HG02852 (cell line): ENCODE data around the gene TDO2.
"Not testable (repeated sequence)": the region's sequence is repeated elsewhere in the genome, so short reads cannot be mapped to it uniquely, and the experiment has no call there.

Experiments used
- ATAC-seq: cut with Tn5 transposase; IDR thresholded peaks from one replicate; pipeline ENCODE4 v1.9.1; 2021; ENCODE audit warnings: mild to moderate bottlenecking, moderate library complexity; ENCODE audit not compliant: unreplicated experiment

TDO2 gene

DNA sequence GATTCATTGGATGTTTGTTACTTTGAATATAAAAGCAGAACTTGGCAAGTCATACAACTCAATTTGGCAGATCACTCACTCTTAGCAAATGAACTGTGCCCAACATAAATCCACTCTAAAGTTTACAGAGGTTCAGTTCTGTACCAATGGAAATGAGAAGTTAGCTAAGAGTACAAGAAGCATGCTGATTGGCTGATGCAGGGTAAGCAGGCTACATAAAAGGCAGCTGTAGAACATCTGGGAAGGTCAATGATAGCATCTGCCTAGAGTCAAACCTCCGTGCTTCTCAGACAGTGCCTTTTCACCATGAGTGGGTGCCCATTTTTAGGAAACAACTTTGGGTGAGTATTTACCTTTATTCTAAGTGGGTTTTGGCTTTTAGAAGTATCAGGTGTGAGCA, at the start of gene TDO2:
TDO2 (plus strand) TSS at position 244 of the 400 bp plus-strand sequence; CDS start at position 307, 63 bp downstream.
- no peak for ATAC-seq

GRCh38 chr4:155854582-155855226, 48.8 kb upstream of the TDO2 start:
- ATAC-seq, result no peak

DNA sequence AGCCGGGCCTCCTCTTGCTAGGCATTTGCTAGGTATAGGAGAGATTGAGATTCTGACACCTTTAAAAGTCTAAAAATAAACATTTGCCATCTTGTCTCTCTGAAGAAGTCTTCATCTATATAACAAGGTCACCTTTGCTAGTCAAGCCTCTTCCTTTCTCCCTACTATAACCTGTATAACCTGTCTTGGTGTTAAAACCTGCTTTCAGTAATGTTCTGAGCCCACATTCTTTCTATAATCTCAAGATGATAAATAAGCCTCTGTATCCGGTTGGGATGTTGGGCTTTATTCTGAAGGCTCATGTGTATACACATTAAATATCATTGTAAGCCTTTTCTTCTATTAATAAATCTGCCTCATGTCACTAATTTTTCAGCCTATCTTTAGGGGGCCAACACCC, 47.6 kb upstream of the TDO2 start:
- no peak for ATAC-seq

DNA sequence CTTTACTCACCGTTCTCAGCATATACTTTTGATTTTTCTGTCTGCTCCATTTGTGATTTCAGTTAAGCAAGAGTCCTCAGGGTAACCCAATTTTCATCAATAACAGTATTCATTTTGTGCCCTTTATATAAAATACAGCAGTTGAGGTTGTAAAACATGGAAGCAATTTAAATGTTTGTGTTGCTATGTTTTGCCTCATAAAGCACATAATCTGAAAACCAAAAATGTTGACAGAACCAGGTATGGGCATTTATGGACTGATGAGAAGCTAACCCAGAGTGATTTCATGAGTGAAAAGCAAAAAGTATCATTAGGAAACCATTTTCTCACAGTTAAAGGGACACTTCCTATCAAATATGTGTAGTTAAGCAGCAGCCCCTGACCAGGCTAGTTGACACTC, 37.3 kb upstream of the TDO2 start, which contains the start of gene ASIC5:
ASIC5 (minus strand) TSS at position 101 of the 400 bp plus-strand sequence; CDS start at position 50, 51 bp downstream.
- ATAC-seq, result no peak

GRCh38 chr4:155875878-155876277, 27.6 kb upstream of the TDO2 start:
- ATAC-seq, result no peak

DNA sequence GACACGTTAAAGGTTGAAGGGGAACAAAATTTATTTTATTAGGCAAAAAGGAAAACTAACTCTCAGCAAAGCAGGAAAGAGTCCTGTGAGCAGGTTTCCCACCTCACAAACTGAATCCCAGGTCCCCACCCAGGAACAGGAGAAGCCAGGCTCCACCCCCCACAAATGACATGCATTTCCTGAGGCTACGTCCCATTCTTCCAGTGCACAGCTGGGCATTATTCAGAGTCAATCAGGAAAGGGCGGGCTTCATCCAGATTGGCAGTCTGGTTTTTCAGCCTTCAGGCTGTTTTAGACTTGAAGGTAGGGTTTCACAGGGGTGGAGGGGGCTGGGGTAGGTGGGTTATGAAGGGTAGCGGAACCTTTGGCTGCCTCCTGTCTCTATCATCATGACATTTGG, 25.5 kb upstream of the TDO2 start:
- no peak for ATAC-seq

GRCh38 chr4:155878611-155879010, 24.9 kb upstream of the TDO2 start:
- no peak for ATAC-seq

- no peak for ATAC-seq
Observed at GRCh38 chr4:155879767-155880166, 23.7 kb upstream of the TDO2 start.

GRCh38 chr4:155881555-155881954, 21.9 kb upstream of the TDO2 start:
- ATAC-seq, result peak; percentile 68

- ATAC-seq, result no peak
Observed at GRCh38 chr4:155883895-155884294, 19.6 kb upstream of the TDO2 start.

DNA sequence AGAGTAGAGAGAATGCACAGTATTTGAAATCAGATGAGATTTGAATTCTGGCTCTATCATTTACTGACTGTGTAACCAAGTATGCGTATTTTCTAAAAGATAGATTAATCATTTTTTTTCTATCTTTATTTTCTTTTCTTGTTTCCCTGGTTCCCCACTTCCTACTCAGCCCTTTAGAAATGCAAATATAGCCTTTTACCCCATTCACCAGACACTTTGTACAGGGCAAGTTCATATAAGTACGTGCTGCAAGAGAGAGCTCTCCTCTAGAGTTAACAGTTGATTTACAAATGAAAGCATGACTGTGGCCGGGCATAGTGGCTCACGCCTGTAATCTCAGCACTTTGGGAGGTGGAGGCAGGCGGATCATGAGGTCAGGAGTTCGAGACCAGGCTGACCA, 17.8 kb upstream of the TDO2 start:
- ATAC-seq, result no peak

- no peak for ATAC-seq
Observed at GRCh38 chr4:155887045-155887444, 16.5 kb upstream of the TDO2 start.

GRCh38 chr4:155887847-155888570, 15.5 kb upstream of the TDO2 start:
- ATAC-seq, result no peak

DNA sequence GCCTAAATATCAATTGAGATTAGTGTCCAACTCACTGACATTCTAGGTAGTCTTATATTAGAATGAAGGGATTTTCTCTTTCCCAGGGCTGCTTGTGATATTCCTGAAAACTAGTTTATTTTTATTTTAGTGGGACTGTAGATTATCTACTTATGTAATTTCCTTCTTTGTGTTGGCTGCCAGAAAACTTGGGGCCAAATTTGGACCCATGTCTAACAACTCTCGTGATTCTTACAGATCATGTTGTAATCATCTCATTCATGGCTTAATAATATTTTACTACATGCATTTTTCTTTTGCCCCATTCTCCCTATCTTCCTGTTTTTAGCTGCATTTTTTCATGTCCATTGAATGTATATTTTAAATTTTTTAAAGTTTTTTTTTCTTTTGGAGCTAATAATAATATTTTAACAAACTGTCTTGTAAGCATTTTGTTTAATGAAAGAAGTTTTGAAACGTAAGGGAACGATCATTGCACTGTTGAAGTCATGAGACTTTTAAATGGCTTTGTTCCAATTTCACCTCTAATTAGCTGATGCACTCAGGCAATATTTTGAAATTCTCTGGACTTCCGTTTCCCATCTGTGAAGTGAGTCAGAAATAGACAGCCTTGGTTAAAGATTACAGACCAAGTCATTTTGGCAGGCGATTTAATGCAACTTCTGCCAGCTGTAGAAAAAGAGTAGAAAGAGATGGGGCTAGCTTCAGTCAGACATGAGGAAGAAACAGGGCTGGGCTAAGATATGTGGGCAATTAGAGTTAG, 14.3 kb upstream of the TDO2 start:
- ATAC-seq, result peak; percentile 80

DNA sequence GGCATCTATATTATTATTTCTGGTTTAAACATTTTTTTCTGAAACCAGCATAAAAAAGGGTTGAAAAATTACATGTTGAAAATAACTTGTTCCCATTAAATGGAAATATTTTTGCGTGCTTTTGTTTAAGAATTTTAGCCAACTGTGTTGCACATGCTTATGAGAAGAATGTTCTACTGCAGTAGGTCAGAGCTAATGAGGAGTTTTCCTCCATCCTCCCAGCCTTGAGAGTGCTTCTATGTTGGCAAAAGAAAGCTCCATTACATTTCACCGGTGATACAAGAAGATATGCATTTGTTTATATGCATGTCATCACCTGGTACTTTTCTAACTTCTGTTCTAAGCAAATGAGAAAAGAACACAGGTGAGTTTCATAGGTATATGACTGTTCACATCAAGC, 13.6 kb upstream of the TDO2 start:
- no peak for ATAC-seq

DNA sequence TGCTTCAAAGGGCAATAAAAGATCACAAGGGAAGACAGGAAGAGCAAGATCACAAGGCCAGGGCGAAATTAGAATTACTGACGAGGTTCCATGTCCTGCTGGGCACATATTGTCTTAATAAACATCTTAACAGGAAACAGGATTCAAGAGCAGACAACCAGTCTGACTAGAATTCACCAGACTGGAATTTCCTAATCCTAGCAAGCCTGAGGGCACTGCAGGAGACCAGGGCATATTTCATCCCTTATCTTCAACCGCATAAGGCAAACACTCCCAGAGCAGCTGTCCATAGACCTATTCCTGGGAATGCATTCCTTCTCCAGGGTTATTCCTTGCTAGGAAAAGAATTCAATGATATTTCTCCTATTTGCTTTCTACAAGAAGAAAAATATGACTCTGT, 12.4 kb upstream of the TDO2 start:
- ATAC-seq, result no peak

DNA sequence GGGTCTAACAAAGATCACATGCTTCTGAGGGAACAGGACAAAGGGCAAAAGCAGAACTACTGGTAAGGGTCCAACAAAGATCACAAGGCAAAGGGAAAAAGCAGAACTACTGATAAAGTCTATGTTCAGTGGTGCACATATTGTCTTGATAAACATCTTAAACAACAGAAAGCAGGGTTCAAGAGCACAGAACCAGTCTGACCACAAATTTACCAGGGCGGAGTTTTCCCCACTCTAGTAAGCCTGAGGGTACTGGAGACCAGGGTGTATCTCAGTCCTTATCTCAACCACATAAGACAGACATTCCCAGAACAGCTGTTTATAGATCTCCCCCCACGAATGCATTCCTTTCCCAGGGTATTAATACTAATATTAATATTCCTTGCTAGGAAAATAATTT, 5.1 kb upstream of the TDO2 start:
- not testable (repeated sequence) for ATAC-seq

GRCh38 chr4:155899891-155900290, 3.6 kb upstream of the TDO2 start:
- ATAC-seq, result no peak

DNA sequence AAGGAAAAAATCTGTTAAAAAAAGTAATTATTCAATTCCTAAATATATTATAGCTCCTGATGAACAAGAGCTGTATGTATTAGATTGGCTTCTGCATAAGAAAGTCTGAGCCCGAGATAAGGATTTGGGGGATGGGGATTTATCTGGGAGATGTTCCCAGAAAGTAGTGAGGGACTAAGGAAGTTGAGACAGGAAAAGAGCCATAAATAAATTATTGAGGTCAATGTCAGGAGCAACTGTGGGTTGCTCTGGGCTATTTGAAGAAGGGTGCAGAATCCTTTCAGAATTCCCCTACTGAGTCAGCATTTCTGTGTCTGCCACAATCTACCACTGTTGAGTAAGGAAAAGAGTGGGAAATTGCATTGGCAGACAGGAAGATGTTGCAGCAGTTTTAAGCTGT, 3.1 kb upstream of the TDO2 start:
- ATAC-seq, result no peak

DNA sequence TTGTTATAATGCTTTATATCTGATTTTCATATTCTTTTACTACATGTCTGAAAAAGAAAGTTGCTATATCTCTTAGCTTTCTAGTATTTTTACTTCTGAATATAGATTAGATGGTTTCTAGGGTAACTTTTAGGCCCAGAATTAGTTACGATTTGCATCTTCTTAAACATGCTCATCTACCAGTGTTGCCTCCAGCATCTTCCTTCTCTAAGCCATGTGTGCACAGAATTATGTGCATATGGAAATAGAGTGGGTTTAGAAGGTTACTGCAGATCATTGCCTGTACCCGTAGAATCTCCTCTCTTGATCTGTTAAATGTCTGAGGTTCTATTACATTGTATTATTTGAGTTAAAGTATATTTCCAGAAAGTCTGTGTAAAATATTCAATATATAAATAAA, 2.5 kb upstream of the TDO2 start:
- no peak for ATAC-seq

DNA sequence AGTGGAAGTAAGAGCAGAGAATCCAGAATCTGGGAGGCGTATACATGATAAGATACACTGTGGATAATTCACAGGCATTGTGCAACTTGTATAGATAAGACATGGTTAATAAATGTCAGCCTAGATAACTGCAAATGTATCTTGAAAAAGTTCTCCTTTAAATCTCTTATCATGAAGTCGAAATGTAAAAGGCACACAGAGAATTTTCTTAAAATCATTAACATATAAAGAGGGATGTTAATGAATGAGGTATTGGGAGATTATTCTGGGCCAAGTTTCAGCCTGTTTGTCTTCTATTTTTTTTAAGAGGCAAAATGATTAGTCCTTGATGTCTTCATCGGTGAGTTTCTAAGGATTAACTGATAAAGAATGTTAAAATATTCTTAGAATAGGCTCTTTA, 835 bp downstream of the TDO2 start:
- ATAC-seq, result no peak
